ENCODE measurements around the gene ABCC2.

Gene ABCC2

GRCh38 chr10:99793819-99794218 lies 11.4 kb downstream of the ABCC2 start:
- H3K27me3 ChIP-seq (ENCODE audit: control insufficient read depth, insufficient read depth, low read length), result no peaks in the 10 kb centered on the region
- H3K4me1 ChIP-seq (ENCODE audit: control insufficient read depth, insufficient read depth, low read length), result peaks cover 5% of the 10 kb centered on the region
- no peak overlapping the region for H3K4me2 ChIP-seq (ENCODE audit: low read length)
- no peak overlapping the region for H3K9ac ChIP-seq (ENCODE audit: low read depth, low read length)
- H3K4me3 ChIP-seq (ENCODE audit: low read length), result no peak overlapping the region
- no peaks in the 10 kb centered on the region for H3K36me3 ChIP-seq (ENCODE audit: insufficient read depth, low read length)
- H3K9me3 ChIP-seq (replicated peaks; ENCODE audit: low read length), result no peaks in the 10 kb centered on the region

- H3K4me3 ChIP-seq (ENCODE audit: low read length), result no peak overlapping the region
- no peak overlapping the region for H3K9ac ChIP-seq (ENCODE audit: low read depth, low read length)
- no peak overlapping the region for H3K4me2 ChIP-seq (ENCODE audit: low read length)
- H3K9me3 ChIP-seq (replicated peaks; ENCODE audit: low read length), result no peaks in the 10 kb centered on the region
- no peaks in the 10 kb centered on the region for H3K27me3 ChIP-seq (ENCODE audit: control insufficient read depth, insufficient read depth, low read length)
- H3K4me1 ChIP-seq (ENCODE audit: control insufficient read depth, insufficient read depth, low read length), result no peaks in the 10 kb centered on the region
- no peaks in the 10 kb centered on the region for H3K36me3 ChIP-seq (ENCODE audit: insufficient read depth, low read length)
Measured at GRCh38 chr10:99796928-99797327, 14.5 kb downstream of the ABCC2 start.

GRCh38 chr10:99798031-99798430 lies 15.6 kb downstream of the ABCC2 start:
- Histone ChIP-seq H3K9ac (ENCODE audit: low read depth, low read length) (no peak overlapping the region), H3K4me3 (ENCODE audit: low read length) (no peak overlapping the region), H3K27me3 (ENCODE audit: control insufficient read depth, insufficient read depth, low read length) (no peaks in the 10 kb centered on the region), H3K9me3 (replicated peaks; ENCODE audit: low read length) (no peaks in the 10 kb centered on the region), H3K36me3 (ENCODE audit: insufficient read depth, low read length) (no peaks in the 10 kb centered on the region), H3K4me1 (ENCODE audit: control insufficient read depth, insufficient read depth, low read length) (no peaks in the 10 kb centered on the region), H3K4me2 (ENCODE audit: low read length) (no peak overlapping the region)

- Histone ChIP-seq H3K4me1 (ENCODE audit: control insufficient read depth, insufficient read depth, low read length) (no peaks in the 10 kb centered on the region), H3K4me3 (ENCODE audit: low read length) (no peak overlapping the region), H3K27me3 (ENCODE audit: control insufficient read depth, insufficient read depth, low read length) (no peaks in the 10 kb centered on the region), H3K4me2 (ENCODE audit: low read length) (no peak overlapping the region), H3K36me3 (ENCODE audit: insufficient read depth, low read length) (no peaks in the 10 kb centered on the region), H3K9me3 (replicated peaks; ENCODE audit: low read length) (no peaks in the 10 kb centered on the region), H3K9ac (ENCODE audit: low read depth, low read length) (no peak overlapping the region)
Measured at GRCh38 chr10:99798920-99799319, 16.5 kb downstream of the ABCC2 start.

GRCh38 chr10:99799613-99800012 lies 17.2 kb downstream of the ABCC2 start:
- Histone ChIP-seq H3K27me3 (ENCODE audit: control insufficient read depth, insufficient read depth, low read length) (no peaks in the 10 kb centered on the region), H3K4me2 (ENCODE audit: low read length) (no peak overlapping the region), H3K4me3 (ENCODE audit: low read length) (no peak overlapping the region), H3K9me3 (replicated peaks; ENCODE audit: low read length) (no peaks in the 10 kb centered on the region), H3K9ac (ENCODE audit: low read depth, low read length) (no peak overlapping the region), H3K36me3 (ENCODE audit: insufficient read depth, low read length) (no peaks in the 10 kb centered on the region), H3K4me1 (ENCODE audit: control insufficient read depth, insufficient read depth, low read length) (no peaks in the 10 kb centered on the region)

- H3K4me1 ChIP-seq (ENCODE audit: control insufficient read depth, insufficient read depth, low read length), result no peaks in the 10 kb centered on the region
- no peak overlapping the region for H3K4me2 ChIP-seq (ENCODE audit: low read length)
- no peak overlapping the region for H3K4me3 ChIP-seq (ENCODE audit: low read length)
- no peak overlapping the region for H3K9ac ChIP-seq (ENCODE audit: low read depth, low read length)
- H3K9me3 ChIP-seq (replicated peaks; ENCODE audit: low read length), result no peaks in the 10 kb centered on the region
- H3K27me3 ChIP-seq (ENCODE audit: control insufficient read depth, insufficient read depth, low read length), result no peaks in the 10 kb centered on the region
- no peaks in the 10 kb centered on the region for H3K36me3 ChIP-seq (ENCODE audit: insufficient read depth, low read length)
Measured at GRCh38 chr10:99804471-99804870, 22.0 kb downstream of the ABCC2 start.

- no peak overlapping the region for H3K9ac ChIP-seq (ENCODE audit: low read depth, low read length)
- no peaks in the 10 kb centered on the region for H3K9me3 ChIP-seq (replicated peaks; ENCODE audit: low read length)
- no peak overlapping the region for H3K4me3 ChIP-seq (ENCODE audit: low read length)
- no peaks in the 10 kb centered on the region for H3K27me3 ChIP-seq (ENCODE audit: control insufficient read depth, insufficient read depth, low read length)
- H3K4me1 ChIP-seq (ENCODE audit: control insufficient read depth, insufficient read depth, low read length), result no peaks in the 10 kb centered on the region
- no peak overlapping the region for H3K4me2 ChIP-seq (ENCODE audit: low read length)
- H3K36me3 ChIP-seq (ENCODE audit: insufficient read depth, low read length), result no peaks in the 10 kb centered on the region
Measured at GRCh38 chr10:99805190-99805589, 22.8 kb downstream of the ABCC2 start.

GRCh38 chr10:99806091-99806490 lies 23.7 kb downstream of the ABCC2 start:
- no peak overlapping the region for H3K9ac ChIP-seq (ENCODE audit: low read depth, low read length)
- H3K4me3 ChIP-seq (ENCODE audit: low read length), result no peak overlapping the region
- H3K36me3 ChIP-seq (ENCODE audit: insufficient read depth, low read length), result no peaks in the 10 kb centered on the region
- H3K9me3 ChIP-seq (replicated peaks; ENCODE audit: low read length), result no peaks in the 10 kb centered on the region
- H3K4me1 ChIP-seq (ENCODE audit: control insufficient read depth, insufficient read depth, low read length), result no peaks in the 10 kb centered on the region
- no peaks in the 10 kb centered on the region for H3K27me3 ChIP-seq (ENCODE audit: control insufficient read depth, insufficient read depth, low read length)
- no peak overlapping the region for H3K4me2 ChIP-seq (ENCODE audit: low read length)

- H3K4me2 ChIP-seq (ENCODE audit: low read length), result no peak overlapping the region
- H3K9me3 ChIP-seq (replicated peaks; ENCODE audit: low read length), result no peaks in the 10 kb centered on the region
- no peaks in the 10 kb centered on the region for H3K4me1 ChIP-seq (ENCODE audit: control insufficient read depth, insufficient read depth, low read length)
- H3K27me3 ChIP-seq (ENCODE audit: control insufficient read depth, insufficient read depth, low read length), result no peaks in the 10 kb centered on the region
- no peak overlapping the region for H3K4me3 ChIP-seq (ENCODE audit: low read length)
- H3K9ac ChIP-seq (ENCODE audit: low read depth, low read length), result no peak overlapping the region
- H3K36me3 ChIP-seq (ENCODE audit: insufficient read depth, low read length), result no peaks in the 10 kb centered on the region
Measured at GRCh38 chr10:99807786-99808185, 25.3 kb downstream of the ABCC2 start.

- no peaks in the 10 kb centered on the region for H3K36me3 ChIP-seq (ENCODE audit: insufficient read depth, low read length)
- no peak overlapping the region for H3K9ac ChIP-seq (ENCODE audit: low read depth, low read length)
- no peaks in the 10 kb centered on the region for H3K4me1 ChIP-seq (ENCODE audit: control insufficient read depth, insufficient read depth, low read length)
- H3K9me3 ChIP-seq (replicated peaks; ENCODE audit: low read length), result no peaks in the 10 kb centered on the region
- no peak overlapping the region for H3K4me3 ChIP-seq (ENCODE audit: low read length)
- no peak overlapping the region for H3K4me2 ChIP-seq (ENCODE audit: low read length)
- H3K27me3 ChIP-seq (ENCODE audit: control insufficient read depth, insufficient read depth, low read length), result no peaks in the 10 kb centered on the region
Measured at GRCh38 chr10:99808270-99808669, 25.8 kb downstream of the ABCC2 start.

GRCh38 chr10:99809481-99809880 lies 27.0 kb downstream of the ABCC2 start:
- H3K9me3 ChIP-seq (replicated peaks; ENCODE audit: low read length), result no peaks in the 10 kb centered on the region
- no peaks in the 10 kb centered on the region for H3K36me3 ChIP-seq (ENCODE audit: insufficient read depth, low read length)
- H3K4me2 ChIP-seq (ENCODE audit: low read length), result no peak overlapping the region
- H3K27me3 ChIP-seq (ENCODE audit: control insufficient read depth, insufficient read depth, low read length), result no peaks in the 10 kb centered on the region
- H3K4me1 ChIP-seq (ENCODE audit: control insufficient read depth, insufficient read depth, low read length), result no peaks in the 10 kb centered on the region
- no peak overlapping the region for H3K9ac ChIP-seq (ENCODE audit: low read depth, low read length)
- H3K4me3 ChIP-seq (ENCODE audit: low read length), result no peak overlapping the region

GRCh38 chr10:99809931-99810615 lies 27.6 kb downstream of the ABCC2 start:
- no peaks in the 10 kb centered on the region for H3K9me3 ChIP-seq (replicated peaks; ENCODE audit: low read length)
- no peak overlapping the region for H3K4me2 ChIP-seq (ENCODE audit: low read length)
- H3K4me3 ChIP-seq (ENCODE audit: low read length), result no peak overlapping the region
- no peaks in the 10 kb centered on the region for H3K36me3 ChIP-seq (ENCODE audit: insufficient read depth, low read length)
- H3K4me1 ChIP-seq (ENCODE audit: control insufficient read depth, insufficient read depth, low read length), result no peaks in the 10 kb centered on the region
- no peaks in the 10 kb centered on the region for H3K27me3 ChIP-seq (ENCODE audit: control insufficient read depth, insufficient read depth, low read length)
- no peak overlapping the region for H3K9ac ChIP-seq (ENCODE audit: low read depth, low read length)

Measured in skeletal muscle satellite cell (primary cell).